ENCODE measurements around the gene CDK17. TPM values are rescaled to one million over a fixed set of nuclear protein-coding genes. Genes with fewer than 3 reads are reported as not detected.
A peak's percentile ranks its signal among the peaks of the same experiment; 100 is the strongest.

CDK17 gene
- polyA plus RNA-seq, 1 donor: 28.8 TPM

DNA sequence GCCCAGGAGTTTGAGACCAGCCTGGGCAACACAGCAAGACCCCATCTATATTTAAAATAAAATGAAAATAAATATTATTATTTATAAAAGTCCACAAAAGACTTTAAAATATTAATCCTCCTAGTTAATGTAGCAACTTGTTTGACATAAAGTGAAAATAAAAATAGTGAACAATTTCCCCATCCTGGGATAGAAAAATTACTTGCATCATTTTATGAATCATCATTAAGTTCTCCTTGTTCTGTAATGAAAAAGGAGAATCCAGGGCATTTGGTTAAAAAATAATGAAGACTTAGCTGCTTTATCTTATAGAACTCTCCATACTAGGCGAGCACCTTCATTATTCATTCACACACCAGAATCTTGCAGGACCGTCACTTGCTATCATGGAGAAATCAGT, 140.0 kb downstream of the CDK17 start:
- no peak for DNase-seq

DNA sequence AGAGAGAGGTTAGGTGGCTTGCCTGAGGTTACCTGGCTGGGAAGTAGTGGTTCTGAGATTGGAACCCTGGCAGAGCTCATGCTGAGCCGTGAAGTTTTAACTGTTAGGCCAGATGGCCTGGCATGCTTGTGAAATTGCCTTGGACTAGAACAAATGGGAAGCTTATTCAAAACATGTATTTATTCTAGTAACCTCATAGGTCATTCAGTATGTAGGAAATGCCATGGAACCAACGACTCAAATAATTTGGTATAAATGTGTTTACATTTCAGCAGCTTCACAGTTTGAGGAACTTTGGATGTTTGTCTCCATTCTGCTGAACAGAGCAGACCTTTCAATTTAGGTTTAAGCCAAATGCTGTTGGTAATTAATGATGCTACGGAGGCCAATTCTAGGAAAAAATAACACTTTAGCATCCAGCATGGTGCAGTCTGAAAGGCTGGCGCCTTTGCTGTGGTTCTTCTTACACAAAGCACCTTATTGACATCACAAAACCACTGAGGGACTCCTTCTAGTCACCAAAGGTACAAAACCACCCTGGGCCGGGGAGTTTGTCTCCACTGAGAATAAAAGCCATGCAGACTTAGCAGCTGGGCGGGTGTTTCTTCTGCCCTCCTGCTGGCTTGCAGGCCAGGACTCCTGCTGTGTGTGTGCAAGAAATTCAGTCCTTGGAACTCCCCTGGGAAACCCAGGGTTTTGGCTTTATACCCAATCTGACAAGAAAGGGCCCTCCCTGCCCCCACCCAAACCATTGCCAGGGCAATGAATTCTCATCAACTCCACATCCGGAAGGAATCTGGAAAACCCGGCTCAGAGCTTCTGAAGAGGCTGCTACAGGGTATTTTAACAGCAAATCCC, 141.9 kb downstream of the CDK17 start:
- no peak for DNase-seq

DNA sequence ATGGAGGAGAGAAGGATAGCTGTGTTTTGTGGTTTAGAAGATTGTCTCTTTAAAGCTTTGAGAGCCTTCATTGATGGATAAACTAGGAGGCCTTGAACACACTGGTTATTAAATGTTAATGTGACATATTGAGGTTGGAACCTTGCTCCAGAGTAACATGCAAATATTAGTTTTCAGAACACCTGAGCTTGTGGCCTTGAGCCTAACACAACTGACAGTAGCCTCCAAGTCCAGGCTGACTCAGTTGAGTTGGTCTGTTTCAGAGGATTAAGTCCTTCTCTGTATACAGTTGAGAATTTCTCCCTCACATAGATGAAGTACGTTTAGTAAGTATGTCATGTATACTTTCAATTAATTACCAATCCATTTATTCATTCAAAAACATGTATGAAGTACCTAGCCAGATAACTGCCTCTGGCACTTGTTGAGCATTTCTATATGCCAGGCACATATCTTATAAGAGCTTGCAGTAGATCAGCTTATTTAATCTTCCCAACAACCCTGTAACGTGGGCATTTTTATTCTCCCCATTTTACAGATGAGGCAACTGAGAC, 142.6 kb downstream of the CDK17 start:
- no peak for DNase-seq

DNA sequence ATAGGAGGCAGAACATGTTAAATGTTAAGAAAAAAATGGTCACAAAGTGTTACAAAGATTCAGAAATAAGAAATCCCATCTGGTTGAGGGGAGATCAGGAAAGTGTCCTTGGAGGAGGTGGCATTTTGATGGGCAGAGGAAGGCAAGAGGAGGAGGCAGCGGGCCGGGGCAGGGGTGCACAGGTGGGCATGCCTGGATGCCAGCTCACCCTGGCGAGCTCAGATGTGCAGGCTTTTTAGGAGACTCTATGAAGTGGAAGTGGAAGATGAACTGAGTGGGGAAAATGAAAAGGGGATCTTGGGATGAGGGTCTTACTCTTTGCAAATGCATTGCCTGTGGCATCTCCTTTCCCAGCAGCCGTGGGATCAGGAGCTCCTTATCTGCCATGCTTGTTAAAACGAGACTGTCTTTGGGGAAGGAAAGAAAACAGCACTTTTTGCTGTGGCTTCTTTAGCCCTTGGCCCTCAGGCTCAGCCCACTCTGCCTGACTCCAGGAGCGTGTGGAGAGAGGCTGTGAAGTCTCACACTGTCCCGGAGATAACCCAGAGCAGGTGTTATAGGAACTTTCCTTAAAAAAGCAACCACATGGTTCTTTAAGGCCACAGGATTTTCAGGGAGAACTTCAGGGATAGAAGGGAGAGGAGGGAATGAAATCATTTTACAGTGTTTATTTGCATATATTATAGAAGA, 143.4 kb downstream of the CDK17 start:
- DNase-seq: no peak

DNA sequence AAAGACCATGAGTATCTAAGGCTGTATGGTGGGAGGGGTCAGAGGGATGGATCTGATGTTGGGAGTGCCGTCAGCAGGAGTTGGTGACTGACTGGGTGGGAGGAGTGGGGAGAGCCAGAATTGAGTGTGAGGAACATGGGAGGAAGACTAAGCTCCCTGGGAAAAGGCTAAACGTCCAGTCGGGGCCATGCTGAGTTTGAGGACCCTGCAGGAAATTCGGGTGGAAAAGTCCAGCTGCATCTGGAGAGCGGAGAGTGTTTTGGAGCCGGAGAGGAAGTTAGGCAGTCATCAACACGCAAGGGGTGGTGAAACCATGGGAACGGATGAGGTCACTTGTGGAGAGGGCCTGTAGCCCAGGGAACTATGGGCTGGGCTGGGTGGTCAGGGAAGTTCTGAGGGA, 145.2 kb downstream of the CDK17 start:
- no peak for DNase-seq

DNA sequence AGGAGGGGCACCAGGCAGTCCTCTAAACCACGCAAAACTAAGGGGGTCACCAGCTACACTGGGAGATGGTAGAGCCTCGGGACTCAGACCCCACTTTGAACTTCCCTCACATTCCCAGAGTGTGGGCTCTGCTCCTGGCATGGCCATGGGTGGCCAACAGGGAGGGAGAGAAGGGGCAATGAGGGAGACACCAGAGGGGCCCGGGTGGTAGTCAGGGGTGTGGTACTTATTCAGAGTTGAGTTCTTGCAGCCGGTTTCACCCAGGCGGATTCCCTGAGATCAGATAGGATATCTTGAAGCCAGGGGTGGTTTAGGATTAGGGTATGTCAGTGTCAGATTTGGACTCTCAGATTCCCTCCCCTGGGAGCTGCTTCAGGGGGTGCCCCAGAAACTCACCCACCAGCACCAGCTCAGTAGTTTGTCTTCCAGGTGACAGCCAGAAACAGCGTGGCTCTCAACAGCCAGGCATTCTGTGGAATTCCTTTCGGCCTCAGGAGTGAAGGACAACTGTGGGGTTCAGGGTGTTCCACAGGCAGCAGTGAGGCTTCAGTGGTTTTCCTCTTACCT, 150.0 kb downstream of the CDK17 start:
- DNase-seq: no peak

DNA sequence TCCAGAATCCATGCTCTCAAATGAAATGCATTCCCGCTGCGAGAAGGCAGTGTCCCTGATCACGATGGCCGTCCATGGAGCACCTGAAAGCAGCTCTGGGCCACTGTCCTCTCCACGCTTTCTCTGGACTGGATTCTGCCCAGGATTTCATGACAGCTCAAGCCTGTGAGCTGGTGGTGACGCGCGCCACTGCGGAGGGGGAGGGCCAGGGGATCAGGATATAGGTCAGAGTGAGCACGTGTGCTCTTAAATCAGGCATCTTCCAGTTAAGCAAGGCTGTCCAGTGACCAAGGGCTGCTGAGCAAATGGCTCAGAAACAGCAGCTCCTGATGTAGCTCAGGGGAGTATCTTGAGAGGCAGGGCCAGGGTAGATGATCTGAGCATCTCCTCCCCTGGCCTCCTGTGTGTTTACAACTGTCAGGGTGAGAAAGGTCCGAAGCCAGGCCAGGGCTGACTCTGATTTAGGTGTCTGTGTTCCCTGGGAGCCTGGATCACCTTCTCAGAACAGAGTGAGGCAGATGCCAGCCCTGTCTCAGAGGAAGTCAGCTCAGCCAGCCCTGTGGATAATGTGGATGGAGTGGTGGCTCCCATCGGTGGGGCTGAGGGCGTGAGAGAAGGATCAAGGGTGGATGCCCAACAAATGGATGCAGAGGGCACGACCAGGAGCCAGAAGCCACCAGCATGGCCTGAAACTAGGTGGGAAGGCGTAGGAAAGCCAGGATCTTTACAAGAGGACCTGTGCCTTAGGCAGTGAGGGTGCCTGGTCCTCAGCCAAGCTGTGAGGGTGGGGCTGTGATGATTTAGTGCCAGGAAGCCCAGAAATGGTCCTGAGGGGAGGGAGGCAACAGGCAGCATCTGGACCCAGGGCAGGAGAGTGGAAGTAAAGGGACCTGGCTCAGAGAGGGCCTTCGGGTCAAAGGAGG, 150.8 kb downstream of the CDK17 start:
- DNase-seq: peak; percentile 55

DNA sequence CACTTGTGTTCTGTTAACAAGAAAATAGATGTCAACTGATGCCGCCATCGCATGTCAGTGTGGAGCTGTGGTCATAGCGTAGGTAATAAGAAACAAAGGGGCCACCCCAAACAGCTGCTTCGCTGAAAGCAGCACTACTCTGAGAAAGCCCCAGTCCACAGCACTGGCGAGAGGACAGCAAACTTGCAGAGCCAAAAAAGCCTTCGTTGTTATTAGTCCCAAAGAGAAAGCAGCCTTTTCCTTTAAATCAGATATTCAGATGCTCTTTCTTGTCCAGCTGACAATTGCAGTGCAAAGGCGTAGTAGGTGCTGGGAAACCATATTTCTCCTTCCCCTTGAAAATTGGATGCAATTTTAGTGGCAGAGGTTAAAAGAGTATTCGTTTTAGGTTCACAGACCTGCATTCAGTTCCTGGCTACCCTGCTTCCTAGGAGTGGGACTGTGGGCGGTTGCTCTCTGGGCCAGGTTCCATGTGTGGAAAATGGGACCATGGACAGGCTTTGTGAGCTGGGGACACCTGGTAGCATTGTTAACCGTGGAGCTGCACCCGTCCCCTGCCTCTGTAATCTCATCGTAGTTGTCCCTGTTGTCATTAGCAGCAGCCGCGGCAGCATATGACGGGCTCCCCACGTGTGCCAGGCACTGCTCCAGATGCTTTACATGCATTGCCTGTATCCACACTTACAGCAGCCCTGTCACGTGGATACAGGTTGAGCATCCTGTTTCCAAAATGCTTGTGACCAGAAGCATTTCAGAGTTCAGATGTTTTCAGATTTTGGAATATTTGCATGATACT, 151.9 kb downstream of the CDK17 start:
- DNase-seq: peak; percentile 50

DNA sequence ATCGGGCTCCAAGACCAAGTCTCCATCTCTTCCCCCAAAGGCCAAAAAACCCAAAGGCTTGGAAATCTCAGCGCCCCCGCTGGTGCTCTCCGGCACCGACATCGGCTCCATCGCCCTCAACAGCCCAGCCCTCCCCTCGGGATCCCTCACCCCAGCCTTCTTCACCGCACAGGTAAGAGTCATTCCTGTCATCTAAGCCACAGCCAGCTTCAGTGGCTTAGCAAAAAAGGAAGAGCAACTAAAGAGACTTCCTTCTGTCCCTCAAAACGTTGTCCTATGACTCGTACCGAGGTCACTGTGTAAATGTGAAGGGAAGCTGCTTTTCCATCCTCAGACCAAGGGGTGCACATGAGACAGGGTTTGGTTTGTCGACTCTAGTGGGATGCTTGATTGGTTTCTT, 152.7 kb downstream of the CDK17 start:
- no peak for DNase-seq

DNA sequence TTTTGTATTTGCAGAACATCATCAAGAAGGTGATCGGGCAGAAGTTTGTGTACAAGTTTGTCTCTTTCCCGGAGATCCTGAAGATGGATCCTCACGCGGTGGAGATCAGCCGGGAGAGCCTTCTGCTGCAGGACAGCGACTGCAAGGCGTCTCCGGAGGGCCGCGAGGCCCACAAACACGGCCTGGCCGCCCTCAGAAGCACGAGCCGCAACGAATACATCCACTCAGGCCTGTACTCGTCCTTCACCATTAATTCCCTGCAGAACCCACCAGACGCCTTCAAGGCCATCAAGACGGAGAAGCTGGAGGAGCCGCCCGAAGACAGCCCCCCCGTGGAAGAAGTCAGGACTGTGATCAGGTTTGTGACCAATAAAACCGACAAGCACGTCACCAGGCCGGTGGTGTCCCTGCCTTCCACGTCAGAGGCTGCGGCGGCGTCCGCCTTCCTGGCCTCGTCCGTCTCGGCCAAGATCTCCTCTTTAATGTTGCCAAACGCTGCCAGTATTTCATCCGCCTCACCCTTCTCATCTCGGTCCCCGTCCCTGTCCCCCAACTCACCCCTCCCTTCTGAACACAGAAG, 153.2 kb downstream of the CDK17 start:
- no peak for DNase-seq

DNA sequence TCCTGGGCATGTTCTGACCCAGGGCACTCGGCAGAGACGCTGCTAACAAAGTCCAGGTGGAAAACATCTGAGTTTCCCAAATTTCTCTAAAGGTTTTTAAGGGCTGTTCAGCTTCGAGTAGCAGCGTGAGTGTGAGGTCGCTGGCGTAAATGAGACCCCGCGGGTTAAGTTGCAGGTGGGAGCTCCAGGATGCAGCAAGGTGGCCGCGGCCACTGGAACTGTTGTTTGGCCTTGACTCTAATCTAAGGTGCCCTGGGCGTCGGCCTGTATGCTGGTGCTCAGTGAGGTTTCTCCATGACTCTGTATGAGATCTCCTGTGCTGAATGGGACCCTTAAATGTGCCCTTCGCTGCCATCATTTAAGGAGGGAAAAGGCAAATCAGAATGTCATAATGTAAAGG, 155.4 kb downstream of the CDK17 start:
- no peak for DNase-seq

DNA sequence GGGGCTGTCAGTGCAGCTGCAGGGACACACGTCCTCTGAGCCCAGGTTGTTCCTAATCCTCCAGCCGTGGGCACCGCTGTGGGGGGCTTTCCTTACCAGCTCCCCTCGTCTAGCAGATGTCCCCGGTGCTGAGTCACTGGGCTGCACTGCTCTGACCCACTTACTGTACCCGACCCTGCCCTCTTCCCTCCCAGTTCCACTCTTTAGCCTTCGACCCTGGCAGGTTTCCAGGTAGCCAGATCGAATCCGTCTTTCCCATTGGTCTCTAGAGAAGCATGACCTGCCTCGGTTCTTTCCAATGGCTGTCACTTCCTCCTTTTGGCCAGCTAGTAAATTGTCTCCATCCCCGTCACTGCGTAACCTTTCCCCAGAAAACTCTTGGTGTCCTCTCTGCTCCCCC, 157.6 kb downstream of the CDK17 start:
- DNase-seq: no peak

DNA sequence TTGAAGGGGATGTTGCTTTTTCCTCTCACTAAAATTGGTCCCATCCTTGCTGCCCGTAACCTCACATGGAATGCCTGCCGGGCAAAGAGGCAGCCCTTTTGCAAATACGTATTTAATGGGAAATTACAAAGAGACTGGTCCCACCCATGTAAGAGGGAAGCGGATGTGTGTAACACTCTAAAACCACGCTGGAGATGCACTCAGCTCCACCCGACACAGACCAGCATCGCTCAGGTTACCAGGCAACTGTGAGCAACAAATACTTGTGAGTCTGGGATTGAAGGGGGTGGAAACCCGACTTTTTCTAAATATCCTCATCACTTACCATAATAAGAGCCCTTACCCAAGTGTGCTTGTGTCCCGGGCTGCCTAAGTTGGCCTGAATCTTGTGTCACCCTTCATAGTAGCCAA, 158.4 kb downstream of the CDK17 start:
- peak; percentile 64 for DNase-seq

DNA sequence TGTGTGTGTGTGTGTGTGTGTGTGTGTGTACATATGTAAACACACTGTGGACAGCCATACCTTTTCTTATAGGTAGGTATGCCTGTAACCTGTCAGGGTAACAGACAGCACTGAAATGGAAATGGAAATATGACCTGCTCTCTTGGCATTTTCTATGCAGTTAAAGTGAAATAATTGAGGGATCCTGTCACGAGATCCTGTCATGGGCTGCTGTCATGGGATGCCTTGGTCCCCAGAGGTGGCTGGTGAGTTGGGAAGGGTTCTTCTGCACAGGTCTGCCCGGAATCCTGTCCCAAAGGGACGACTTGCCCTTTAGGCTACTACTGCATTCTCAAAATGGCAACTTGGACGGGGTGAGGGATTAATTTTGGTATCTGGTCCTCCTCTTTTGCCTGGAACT, 158.8 kb downstream of the CDK17 start:
- no peak for DNase-seq

DNA sequence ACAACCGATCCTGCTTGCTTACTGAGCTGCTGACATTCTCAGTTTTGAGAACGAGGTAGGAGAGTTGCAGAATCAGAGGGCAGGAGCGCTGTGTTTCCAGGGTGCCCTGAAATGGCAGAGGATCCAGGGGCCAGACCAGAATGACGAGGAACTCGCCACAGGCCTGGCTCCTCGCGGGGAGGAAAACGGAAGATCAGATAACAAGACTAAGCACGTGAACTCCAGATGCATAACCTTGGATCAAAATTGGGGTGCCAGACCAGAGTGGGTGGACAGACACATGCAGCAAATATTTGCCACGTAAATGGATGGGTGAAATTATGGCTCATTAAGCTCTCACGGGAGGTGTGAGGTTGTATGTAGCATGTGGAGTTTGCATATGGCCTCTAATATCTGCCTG, 159.6 kb downstream of the CDK17 start:
- no peak for DNase-seq

DNA sequence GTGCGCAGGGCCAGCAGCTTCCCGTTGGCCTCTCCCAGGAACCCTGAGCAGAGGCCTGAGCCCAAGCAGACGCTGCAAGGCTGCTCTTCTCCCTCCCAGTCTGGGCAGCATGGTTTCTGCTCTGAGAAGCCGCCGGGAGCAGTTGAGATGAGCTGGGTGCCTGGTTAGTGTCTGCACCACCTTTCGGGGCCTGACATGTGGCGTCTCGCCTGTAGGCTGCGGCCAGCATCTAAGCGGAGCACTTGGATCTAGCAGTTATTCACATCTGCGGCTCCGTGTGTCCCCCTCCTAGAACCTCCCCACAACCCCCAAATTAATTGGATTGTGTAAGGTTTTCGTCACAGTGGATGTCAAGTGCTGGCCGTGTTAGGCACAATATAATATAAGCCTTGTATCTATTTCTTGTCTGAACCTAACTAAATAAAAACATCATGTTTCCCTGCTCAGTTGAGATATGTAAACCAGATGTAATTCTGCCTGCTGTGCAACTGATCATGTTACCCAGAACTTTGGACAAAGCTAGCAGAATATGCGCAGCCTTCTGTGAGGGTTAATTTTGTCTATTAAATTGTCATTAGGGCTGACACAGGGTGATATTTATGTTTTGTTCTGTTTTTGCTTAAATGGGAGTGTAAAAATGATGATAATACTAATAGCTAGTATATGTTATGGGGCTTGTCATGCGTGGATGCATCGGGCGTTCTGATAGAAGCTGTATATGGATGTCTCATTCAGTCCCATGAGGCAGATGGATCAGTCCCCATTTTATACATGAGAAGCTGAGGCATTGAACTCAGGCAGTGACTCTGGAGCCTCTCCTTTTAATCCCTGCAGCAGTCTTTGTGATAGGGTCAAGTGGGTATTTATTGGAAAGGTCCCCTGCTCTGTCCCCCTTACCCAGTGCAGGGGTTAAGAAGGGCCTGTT, 160.3 kb downstream of the CDK17 start:
- DNase-seq: no peak

DNA sequence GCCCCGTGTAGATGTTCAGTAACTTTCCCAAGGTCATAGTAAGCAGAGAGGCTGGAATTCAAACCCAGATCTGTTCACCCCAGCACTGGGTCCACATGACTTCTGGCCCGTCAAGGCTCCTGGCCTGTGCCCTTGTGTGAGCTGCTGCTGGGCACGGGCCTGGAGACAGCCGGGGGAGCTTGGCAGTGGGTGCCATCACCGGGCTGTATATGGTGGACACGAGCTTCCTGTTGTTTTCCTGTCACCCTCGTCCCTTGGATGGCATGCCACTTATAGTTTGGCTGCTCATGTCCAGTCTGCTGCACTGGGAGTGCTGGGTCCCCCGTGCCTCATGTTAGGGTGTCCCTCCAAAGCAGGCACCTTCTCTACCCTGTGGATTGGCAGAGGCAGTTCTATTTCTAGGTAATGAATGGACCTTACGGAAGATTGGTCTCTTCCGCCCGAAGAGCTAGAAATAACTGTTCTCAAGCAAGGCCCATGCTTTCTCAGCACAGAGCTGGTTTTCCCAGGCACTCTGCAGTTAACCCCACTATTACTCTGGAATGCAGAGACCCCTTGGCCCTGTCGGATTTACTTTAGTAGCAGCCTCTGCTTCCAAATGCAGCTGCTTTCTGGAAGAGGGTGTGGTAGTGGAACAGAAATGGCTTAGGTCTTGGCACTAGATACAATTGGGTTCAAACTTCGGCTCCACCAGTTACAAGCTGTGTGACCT, 161.7 kb downstream of the CDK17 start:
- DNase-seq: no peak

DNA sequence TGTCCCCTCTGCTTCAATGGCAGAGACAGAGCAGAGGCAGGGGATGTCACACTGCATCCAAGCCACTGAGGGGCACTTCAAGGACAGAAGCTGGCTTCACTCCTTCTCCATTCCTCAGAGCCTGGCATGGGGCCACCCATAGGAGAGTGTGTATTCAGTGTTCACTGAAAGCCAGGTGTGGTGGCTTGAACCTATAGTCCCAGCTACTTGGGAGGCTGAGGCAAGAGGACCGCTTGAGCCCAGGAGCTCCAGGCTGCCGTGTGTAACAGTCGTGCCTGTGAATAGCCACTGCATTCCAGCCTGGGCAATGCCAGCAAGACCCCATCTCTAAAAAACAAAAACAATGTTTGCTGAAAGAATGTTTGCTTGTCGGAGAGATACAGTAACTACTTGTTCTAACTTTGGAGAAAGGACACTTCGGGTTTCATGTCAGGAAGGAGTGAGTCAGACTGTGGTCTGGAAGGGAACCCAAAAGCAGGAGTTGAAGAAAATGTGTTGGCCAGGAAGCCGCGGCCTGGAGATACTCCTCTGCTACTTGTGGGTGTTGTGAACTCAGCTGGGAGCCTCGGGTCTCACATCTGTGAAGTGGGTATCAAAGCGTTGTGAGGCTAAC, 162.7 kb downstream of the CDK17 start:
- DNase-seq: peak; percentile 75

DNA sequence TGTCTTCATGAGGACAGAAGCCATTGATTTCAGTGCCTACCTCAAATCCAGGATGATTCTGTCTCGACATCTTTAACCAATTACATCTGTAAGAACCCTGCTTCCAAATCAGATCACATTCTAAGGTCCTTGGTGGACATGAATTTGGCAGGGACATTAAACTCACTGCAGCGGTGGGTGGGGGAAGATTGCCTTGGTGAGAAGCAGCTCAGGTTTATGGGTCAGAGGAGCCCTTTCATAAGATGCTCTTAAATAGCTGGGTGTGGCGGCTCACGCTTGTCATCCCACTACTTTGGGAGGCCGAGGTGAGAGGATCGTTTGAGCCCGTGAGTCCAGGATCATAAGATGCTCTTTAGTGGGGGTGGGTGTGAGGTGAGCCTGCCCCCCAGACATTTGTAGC, 163.2 kb downstream of the CDK17 start:
- no peak for DNase-seq
